K562 (cell line): ENCODE data around the gene KMT2D. TPM values are rescaled to one million over a fixed set of nuclear protein-coding genes. Genes with fewer than 3 reads are reported as not detected.

ENCODE experiments used
- ARHGAP35 ChIP-seq: fragments of 450-650 bp; IDR thresholded peaks from 2 replicates; pipeline ENCODE4 v1.6.1; 2018; ENCODE audit not compliant: partially characterized antibody
- CCNT2 ChIP-seq: IDR thresholded peaks from 2 replicates; pipeline ENCODE4 v1.6.1; 2011; ENCODE audit warnings: borderline replicate concordance, low read depth, mild to moderate bottlenecking, moderate library complexity, mixed read lengths, low read length; ENCODE audit not compliant: insufficient read length; ENCODE audit errors: extremely low read depth
- ELK1 ChIP-seq: sonication (generic); formaldehyde crosslinking; IDR thresholded peaks from 2 replicates; pipeline ENCODE4 v1.8.1; 2022; ENCODE audit warnings: missing genetic modification reagents
- ETS2 ChIP-seq: IDR thresholded peaks from 2 replicates; pipeline ENCODE4 v1.6.1; 2016; ENCODE audit warnings: borderline replicate concordance, missing genetic modification characterization, mild to moderate bottlenecking, moderate library complexity, missing compliant biosample characterization; ENCODE audit not compliant: poor library complexity, severe bottlenecking
- FOXA3 ChIP-seq, 2 experiments: fragments of 450-650 bp in 1 of 2; sonication (generic) in 1 of 2; formaldehyde crosslinking; IDR thresholded peaks in 1 of 2; conservative IDR thresholded peaks in 1 of 2; 2 replicates each; pipeline versions ENCODE4 v1.4.0 to v1.8.0; 2020 to 2022; ENCODE audit warnings: mild to moderate bottlenecking in 2 of 2, missing genetic modification reagents in 1 of 2
- HMG20B ChIP-seq: fragments of 250-450 bp; sonication (Bioruptor Pico); IDR thresholded peaks from 2 replicates; pipeline ENCODE4 v1.5.0; 2021; ENCODE audit warnings: mild to moderate bottlenecking
- KDM5B ChIP-seq: fragments of 200-600 bp; sonication (generic); IDR thresholded peaks from 2 replicates; pipeline ENCODE4 v1.6.1; 2012; ENCODE audit warnings: low read depth, mild to moderate bottlenecking, moderate library complexity, low read length, control low read depth, inconsistent platforms; ENCODE audit not compliant: insufficient replicate concordance
- KLF16 ChIP-seq: IDR thresholded peaks from 2 replicates; pipeline ENCODE4 v1.6.1; 2016; ENCODE audit warnings: antibody characterized with exemption
- MTF1 ChIP-seq: fragments of 250-450 bp; sonication (Bioruptor Pico); IDR thresholded peaks from 2 replicates; pipeline ENCODE4 v1.9.0; 2021; ENCODE audit warnings: moderate library complexity, mild to moderate bottlenecking, inconsistent platforms, borderline replicate concordance
- NFYB ChIP-seq: IDR thresholded peaks from 2 replicates; pipeline ENCODE4 v1.6.1; 2011; ENCODE audit warnings: mild to moderate bottlenecking, moderate library complexity; ENCODE audit not compliant: insufficient read length; ENCODE audit errors: extremely low read depth
- POLR2AphosphoS5 ChIP-seq: IDR thresholded peaks from 2 replicates; pipeline ENCODE4 v1.6.1; 2011; ENCODE audit warnings: mild to moderate bottlenecking, low read depth, low read length, moderate library complexity; ENCODE audit not compliant: control insufficient read depth, insufficient read depth
- PPARD ChIP-seq: fragments of 250-450 bp; sonication (Bioruptor Pico); IDR thresholded peaks from 2 replicates; pipeline ENCODE4 v1.8.0; 2022; ENCODE audit warnings: inconsistent platforms, mild to moderate bottlenecking, moderate library complexity
- PTRF ChIP-seq: fragments of 450-650 bp; IDR thresholded peaks from 2 replicates; pipeline ENCODE4 v1.6.1; 2016; ENCODE audit warnings: mild to moderate bottlenecking, missing genetic modification characterization, missing compliant biosample characterization
- RFX5 ChIP-seq: IDR thresholded peaks from 2 replicates; pipeline ENCODE4 v1.6.1; 2011; ENCODE audit warnings: low read depth, mild to moderate bottlenecking, improper control_type of control experiment, low read length
- SAFB ChIP-seq: fragments of 200-400 bp; formaldehyde crosslinking; IDR thresholded peaks from 2 replicates; pipeline ENCODE4 v1.6.1; 2017; ENCODE audit warnings: low read depth, low read length, borderline replicate concordance
- SAFB2 ChIP-seq: fragments of 200-400 bp; formaldehyde crosslinking; IDR thresholded peaks from 2 replicates; pipeline ENCODE4 v1.6.1; 2018; ENCODE audit warnings: borderline replicate concordance, low read length, low read depth, moderate library complexity; ENCODE audit not compliant: severe bottlenecking
- SAP30 ChIP-seq: fragments of 200-600 bp; sonication (generic); IDR thresholded peaks from 2 replicates; pipeline ENCODE4 v1.6.1; 2012; ENCODE audit warnings: borderline replicate concordance, low read depth, mild to moderate bottlenecking, moderate library complexity, low read length, control low read depth, inconsistent platforms; ENCODE audit not compliant: insufficient read depth, poor library complexity, severe bottlenecking
- TAF9B ChIP-seq: fragments of 450-650 bp; IDR thresholded peaks from 2 replicates; pipeline ENCODE4 v1.6.1; 2018; ENCODE audit warnings: mild to moderate bottlenecking; ENCODE audit not compliant: partially characterized antibody
- ZKSCAN1 ChIP-seq: fragments of 150-350 bp; IDR thresholded peaks from 2 replicates; pipeline ENCODE4 v1.6.1; 2016; ENCODE audit warnings: low read depth, low read length
- ZNF146 ChIP-seq: IDR thresholded peaks from one replicate; pipeline ENCODE4 v1.6.1; 2018; ENCODE audit warnings: missing compliant biosample characterization; ENCODE audit not compliant: unreplicated experiment
- polyA plus RNA-seq, 8 experiments: library from polyadenylated mRNA; depleted of rRNA in 4 of 8; stranded (reverse) in 5 of 8; unstranded in 3 of 8; fragments of >200 nt; fragmentation: Nextera tagmentation in 2 of 8; fragmentation: Illumina TruSeq in 1 of 8; extraction: Ambion mirVana in 2 of 8; extraction: Trizol in 1 of 8; gene quantifications; 2 replicates each; pipeline versions ENCODE4 v1.2.1 to v1.2.3, GENCODE V29; 2011 to 2014; ENCODE audit warnings: inconsistent platforms in 1 of 8, missing spikeins in 1 of 8
- total RNA-seq, 7 experiments: library from RNA; depleted of rRNA in 6 of 7; stranded (reverse); fragments of >200 nt in 6 of 7; fragmentation: Illumina TruSeq in 2 of 7; extraction: Trizol in 2 of 7; gene quantifications; 2 replicates each; pipeline versions ENCODE4 v1.2.1 to v1.2.3, GENCODE V29; 2011 to 2021; ENCODE audit warnings: low replicate concordance in 1 of 7
- TF ChIP-seq, protein P1 (sequence below): fragments of 250-450 bp; sonication (Bioruptor Pico); IDR thresholded peaks from 2 replicates; pipeline ENCODE4 v1.6.1; 2021; ENCODE audit warnings: mild to moderate bottlenecking
- TF ChIP-seq, protein P2 (sequence below): fragments of 450-650 bp; formaldehyde crosslinking; IDR thresholded peaks from 2 replicates; pipeline ENCODE4 v1.4.0; 2020; ENCODE audit warnings: mild to moderate bottlenecking, mixed read lengths

KMT2D gene
- total and polyA plus RNA-seq, 9 of the 15 experiments (the other 6 are each of a cell fraction or from before 2014, with no cell fraction given): 0.22 to 93.7 (median 13.7) TPM

DNA sequence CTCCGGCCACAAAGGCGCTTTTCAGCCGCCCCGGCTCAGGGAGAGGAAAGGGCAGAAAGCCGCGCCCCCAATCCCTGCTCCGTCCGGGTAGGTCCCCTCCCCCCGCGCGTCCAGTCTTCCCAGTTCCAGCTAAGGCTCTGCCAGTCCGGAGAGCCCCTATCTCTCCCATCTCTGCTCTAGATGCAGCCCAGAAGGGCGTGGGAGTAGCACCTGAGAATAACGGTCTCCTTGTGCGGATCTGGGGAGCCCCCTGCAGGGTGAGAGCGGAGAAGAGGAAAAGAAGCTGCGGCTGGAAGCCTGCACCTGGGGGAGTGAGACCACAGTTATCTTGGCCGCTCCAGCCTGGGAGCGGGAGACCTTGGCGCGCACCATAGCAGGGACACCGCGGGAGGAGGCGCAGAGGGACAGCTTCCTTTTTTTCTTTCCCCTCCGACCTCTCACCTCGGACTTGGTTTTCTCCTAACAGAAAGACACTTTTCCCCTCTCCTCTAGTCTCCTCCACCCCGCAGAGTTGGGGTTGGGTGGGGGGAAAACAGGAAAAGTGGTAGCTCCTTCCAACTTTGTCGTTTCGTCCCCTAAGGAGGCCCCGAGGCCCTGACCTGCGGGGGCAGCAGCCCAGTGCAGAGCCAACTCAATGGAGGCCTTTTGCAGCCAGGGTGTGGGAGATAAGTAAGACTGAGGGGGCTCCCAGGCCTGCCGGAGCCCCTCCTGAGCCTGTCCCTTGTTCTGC, 31.7 kb upstream of the KMT2D start (continued):
- TF ChIP-seq CCNT2 (peak; percentile 95), ELK1 (CRISPR knock-in tag) (no peak), NFYB (no peak), HMG20B (CRISPR knock-in tag) (no peak), SAFB (no peak), FOXA3 (CRISPR knock-in tag; conservative IDR thresholded peaks at IDR 0.05 in 1 of 2, IDR thresholded peaks at IDR 0.05 in 1 of 2) (peak in 1 of 2 experiments; percentile 55; a peak in 1 of 4 replicates), PTRF (tag) (no peak; the same call in 1 of the 2 replicates), RFX5 (no peak), KDM5B (peak; percentile 61), KLF16 (peak; percentile 96), TAF9B (no peak), POLR2AphosphoS5 (peak; percentile 93), PPARD (CRISPR knock-in tag) (no peak), ZNF146 (CRISPR knock-in tag) (no peak), ZKSCAN1 (peak; percentile 86), SAFB2 (no peak), SAP30 (no peak), ARHGAP35 (no peak), ETS2 (no peak), MTF1 (CRISPR knock-in tag) (no peak)
- TF ChIP-seq, protein P1, sequence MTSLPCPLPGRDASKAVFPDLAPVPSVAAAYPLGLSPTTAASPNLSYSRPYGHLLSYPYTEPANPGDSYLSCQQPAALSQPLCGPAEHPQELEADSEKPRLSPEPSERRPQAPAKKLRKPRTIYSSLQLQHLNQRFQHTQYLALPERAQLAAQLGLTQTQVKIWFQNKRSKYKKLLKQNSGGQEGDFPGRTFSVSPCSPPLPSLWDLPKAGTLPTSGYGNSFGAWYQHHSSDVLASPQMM (CRISPR knock-in tag): no peak
- TF ChIP-seq, protein P2, sequence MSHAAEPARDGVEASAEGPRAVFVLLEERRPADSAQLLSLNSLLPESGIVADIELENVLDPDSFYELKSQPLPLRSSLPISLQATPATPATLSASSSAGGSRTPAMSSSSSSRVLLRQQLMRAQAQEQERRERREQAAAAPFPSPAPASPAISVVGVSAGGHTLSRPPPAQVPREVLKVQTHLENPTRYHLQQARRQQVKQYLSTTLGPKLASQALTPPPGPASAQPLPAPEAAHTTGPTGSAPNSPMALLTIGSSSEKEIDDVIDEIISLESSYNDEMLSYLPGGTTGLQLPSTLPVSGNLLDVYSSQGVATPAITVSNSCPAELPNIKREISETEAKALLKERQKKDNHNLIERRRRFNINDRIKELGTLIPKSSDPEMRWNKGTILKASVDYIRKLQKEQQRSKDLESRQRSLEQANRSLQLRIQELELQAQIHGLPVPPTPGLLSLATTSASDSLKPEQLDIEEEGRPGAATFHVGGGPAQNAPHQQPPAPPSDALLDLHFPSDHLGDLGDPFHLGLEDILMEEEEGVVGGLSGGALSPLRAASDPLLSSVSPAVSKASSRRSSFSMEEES (CRISPR knock-in tag): no peak
